Stimulated activated CD4-positive, alpha-beta T cell treated with anti-CD3 and anti-CD28 coated beads, Interleukin-12 subunit alpha, Interleukin-12 subunit beta, amount 100 ng/mL, for 24 hours (primary cell): ENCODE results near the gene RBM39.
"Not testable (repeated sequence)": the region's sequence is repeated elsewhere in the genome, so short reads cannot be mapped to it uniquely, and the experiment has no call there.

ENCODE experiments used
- DNase-seq, 2 experiments: peaks; one replicate each; pipeline ENCODE4 v3.0.0-alpha.2; 2020; ENCODE audit warnings: low read depth in 2 of 2

Gene RBM39

DNA sequence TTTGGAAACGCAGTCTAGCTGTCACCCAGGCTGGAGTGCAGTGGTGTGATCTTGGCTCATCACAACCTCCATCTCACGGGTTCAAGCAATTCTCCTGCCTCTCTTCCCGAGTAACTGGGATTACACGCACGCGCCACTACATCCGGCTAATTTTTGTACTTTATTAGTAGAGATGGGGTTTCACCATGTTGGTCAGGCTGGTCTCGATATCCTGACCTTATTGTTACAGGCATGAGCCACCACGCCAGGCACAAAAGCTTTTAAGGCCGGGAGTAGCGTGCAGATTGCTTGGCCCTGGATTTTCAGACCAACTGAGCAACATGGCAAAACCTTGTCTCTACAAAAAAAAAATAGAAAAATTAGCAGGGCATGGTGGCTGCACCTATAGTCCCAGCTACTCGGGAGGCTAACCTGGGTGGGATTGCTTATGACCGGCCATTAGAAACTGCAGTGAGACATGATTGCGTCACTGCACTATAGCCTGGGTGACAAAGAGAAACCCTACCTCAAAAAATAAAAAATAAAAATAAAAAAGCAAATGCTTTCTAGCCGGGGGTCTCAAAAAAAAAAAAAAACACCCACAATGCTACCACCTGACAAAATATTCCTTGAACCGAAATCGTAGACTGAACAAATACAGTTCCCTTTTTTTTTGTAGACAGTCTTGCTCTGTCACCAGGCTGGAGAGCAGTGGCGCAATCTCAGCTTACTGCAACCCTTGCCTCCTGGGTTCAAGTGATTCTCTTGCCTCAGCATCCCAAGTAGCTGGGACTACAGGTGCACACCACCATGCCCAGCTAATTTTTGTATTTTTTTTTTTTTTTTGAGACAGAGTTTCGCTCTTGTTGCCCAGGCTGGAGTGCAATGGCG lies 15.0 kb downstream of the RBM39 start:
- DNase-seq = no peak

GRCh38 chr20:35724321-35725230 lies 17.5 kb downstream of the RBM39 start:
- DNase-seq = no peak

GRCh38 chr20:35723652-35724320 lies 18.3 kb downstream of the RBM39 start:
- DNase-seq = not testable (repeated sequence)

DNA sequence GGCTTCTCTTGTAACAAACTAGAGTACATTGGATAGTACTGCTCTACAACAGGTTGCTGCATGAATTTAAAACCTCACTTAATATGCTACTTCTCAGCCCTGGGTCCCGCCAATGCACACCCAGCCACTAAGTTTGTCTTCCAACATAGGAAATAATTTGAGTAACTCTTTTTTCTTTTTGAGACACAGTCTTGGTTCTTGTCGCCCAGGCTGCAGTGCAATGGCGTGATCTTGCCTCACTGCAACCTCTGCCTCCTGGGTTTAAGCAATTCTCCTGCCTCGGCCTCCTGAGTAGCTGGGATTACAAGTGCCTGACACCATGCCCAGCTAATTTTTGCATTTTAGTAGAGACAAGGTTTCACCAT lies 18.8 kb downstream of the RBM39 start:
- not testable (repeated sequence) for DNase-seq

GRCh38 chr20:35721621-35722020 lies 20.4 kb downstream of the RBM39 start:
- DNase-seq = no peak

- no peak for DNase-seq
Observed at GRCh38 chr20:35721219-35721618, 20.8 kb downstream of the RBM39 start.

GRCh38 chr20:35720165-35721123 lies 21.6 kb downstream of the RBM39 start:
- DNase-seq = no peak

- no peak for DNase-seq
Observed at GRCh38 chr20:35719717-35720116, 22.3 kb downstream of the RBM39 start.

DNA sequence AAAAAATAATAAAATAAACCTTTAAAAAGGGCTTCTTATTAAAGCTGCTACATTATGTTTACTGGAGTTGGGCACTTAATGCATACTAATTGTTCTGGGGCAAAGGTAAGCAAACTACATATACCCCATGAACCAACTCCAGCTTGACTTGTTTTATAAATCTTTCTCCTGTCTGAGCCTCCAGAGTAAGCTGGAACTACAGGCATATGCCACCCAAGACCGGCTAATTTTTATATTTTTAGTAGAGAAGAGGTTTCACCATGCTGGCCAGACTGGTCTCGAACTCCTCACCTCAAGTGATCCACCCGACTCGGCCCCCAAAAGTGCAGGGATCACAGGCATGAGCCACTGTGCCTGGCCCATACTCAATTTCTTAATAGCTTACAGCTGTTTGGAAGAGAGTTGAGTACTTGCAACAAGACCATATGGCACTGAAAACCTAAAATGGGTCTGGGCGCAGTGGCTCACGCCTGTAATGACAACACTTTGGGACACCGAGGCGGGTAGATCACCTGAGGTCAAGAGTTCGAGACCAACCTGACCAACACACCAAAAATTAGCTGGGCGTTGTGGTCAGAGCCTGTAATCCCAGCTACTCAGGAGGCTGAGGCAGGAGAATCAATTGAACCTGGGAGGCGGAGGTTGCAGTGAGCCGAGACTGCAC lies 23.0 kb downstream of the RBM39 start:
- DNase-seq = no peak

- DNase-seq = not testable (repeated sequence)
Observed at GRCh38 chr20:35718321-35718720, 23.7 kb downstream of the RBM39 start.

- DNase-seq = no peak
Observed at GRCh38 chr20:35716330-35716729, 25.7 kb downstream of the RBM39 start.

DNA sequence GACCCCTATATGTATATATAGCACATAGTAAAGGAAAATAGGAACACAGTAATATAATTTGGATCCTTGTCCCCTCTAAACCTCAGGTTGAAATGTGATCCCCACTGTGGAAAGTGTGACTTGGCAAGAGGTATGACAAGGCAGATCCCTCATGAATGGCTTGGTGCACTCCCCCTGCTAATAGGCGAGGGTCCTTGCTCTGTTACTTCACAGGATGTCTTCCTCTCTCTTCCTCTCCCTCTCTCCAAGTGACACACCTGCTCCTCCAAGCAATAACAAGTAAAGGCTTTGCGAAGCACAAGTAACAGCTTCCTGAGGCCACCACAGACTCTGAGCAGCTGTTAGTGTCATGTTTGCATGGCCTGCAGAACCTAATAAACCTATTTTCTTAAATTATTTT lies 26.4 kb downstream of the RBM39 start:
- no peak for DNase-seq

- DNase-seq = no peak
Observed at GRCh38 chr20:35714127-35714526, 27.9 kb downstream of the RBM39 start.

DNA sequence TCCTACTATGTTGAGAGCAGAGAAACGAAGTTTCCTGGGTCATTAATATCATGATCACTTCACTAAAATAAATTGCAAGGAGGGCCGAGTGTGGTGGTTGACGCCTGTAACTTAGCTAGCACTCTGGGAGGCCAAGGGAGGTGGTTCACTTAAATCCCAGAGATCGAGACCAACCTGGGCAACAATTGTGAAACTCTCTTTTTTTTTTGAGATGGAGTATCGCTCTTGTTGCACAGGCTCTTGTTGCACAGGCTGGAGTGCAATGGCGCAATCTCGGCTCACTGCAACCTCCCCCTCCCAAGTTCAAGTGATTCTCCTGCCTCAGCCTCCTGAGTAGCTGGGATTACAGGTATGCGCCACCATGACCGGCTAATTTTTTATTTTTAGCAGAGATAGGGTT lies 28.9 kb downstream of the RBM39 start:
- DNase-seq = not testable (repeated sequence)

DNA sequence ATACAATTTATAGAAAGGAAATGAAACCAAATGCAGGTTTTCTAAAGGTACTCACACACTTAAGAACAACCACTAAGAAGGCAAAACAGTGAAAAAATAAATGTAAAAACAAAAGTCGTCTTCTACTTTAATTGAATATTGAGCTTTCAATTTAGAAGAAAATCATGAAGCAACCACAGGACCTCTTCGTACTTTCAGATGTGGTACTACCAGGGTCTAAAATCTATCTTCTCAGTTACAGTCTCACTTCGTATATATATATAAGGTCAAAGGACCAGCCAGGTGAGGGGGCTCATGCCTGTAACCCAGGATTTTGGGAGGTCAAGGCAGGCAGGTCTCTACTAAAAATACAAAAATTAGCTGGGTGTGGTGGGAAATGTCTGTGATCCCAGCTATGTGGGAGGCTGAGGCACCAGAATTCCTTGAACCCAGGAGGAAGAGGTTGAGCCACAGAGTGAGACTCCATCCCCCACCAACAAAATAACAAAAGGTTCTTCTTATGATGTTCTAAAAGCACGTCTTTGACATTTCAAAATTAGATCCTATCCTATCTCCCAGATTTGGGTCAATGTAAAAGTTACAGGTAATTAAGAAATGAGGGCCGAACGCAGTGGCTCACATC lies 30.4 kb downstream of the RBM39 start:
- no peak for DNase-seq

DNA sequence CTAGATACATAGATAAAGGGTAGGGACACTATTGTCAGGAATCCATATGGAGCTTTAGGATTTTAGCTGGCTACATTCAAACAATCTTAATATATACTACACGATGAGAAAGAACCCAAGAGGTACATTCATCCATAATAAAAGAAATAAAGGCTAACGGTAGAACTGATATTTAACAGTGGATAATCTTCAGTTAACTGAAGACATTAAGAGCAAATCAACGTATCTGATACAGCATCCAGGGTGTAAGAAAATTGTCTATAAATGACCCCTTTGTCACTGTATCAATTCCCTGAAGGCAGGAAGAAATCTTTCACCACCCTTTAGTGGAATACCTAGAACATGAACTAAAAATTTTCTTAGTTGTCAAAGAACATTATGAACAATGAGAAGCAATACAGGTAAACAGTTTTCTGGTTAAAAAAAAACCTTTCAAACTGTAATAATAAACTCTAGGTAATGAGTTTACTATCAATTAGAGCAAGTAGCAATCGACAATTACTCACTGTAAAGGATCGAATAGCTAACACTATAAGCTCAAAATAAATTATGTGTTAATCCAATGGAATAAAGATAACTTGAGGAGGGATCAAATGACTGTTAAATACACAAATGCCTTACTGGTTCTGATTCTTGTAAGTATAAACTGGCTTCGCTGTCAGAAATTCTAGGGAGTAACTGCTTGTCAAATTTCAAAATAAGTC lies 31.0 kb downstream of the RBM39 start:
- DNase-seq = no peak

- DNase-seq = no peak
Observed at GRCh38 chr20:35710039-35710438, 32.0 kb downstream of the RBM39 start.

- no peak for DNase-seq
Observed at GRCh38 chr20:35709259-35709658, 32.8 kb downstream of the RBM39 start.

DNA sequence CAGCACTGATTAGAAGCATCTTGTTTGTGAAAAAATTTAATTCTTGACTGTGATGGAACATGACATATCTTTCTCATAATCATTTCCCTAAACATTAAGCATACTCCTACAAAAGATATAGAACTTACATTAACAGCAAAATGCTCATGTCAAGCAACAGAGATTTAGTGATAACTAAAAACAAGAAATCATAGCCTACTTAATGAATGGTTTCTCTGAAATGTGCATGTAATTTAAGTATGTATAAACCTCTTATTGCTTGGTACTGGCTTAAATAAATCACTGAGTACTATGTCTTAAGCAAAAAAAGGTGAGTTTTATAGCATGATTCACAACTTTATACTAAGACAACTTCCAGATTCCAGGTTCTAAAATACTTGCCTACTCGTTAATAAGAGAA lies 33.6 kb downstream of the RBM39 start:
- DNase-seq = no peak
